Activated CD8-positive, alpha-beta T cell treated with anti-CD3 and anti-CD28 coated beads, Interleukin-2, amount 10 ng/mL, durations not matched to agents 7 days and 5 days (primary cell): ENCODE data around the gene ERCC3. TPM values are rescaled to one million over a fixed set of nuclear protein-coding genes. Genes with fewer than 3 reads are reported as not detected.

ENCODE experiments used
- ATAC-seq: fragments of 150-1000 bp; cut with Tn5 transposase; one replicate; pipeline ENCODE4 v1.10.0; 2021; ENCODE audit warnings: moderate library complexity
- CTCF ChIA-PET: fragments of 350-600 bp; sonication (Branson Sonifier 250); formaldehyde crosslinking; loops from one replicate; lab custom pipeline; 2021; ENCODE audit warnings: antibody characterized with exemption; lab: Charles Lee
- POLR2A ChIA-PET: fragments of 350-600 bp; sonication (Branson Sonifier 250); formaldehyde crosslinking; loops from one replicate; lab custom pipeline; 2021; ENCODE audit warnings: antibody characterized with exemption; lab: Charles Lee
- DNase-seq: peaks from one replicate; pipeline ENCODE4 v3.0.0-alpha.2; 2020
- H3K27ac Mint-ChIP-seq: one replicate; pipeline ENCODE4 v1.8.0; 2021; ENCODE audit warnings: mild to moderate bottlenecking, mixed read lengths
- H3K27me3 Mint-ChIP-seq: one replicate; pipeline ENCODE4 v1.8.0; 2021; ENCODE audit warnings: low read depth, mixed read lengths
- H3K36me3 Mint-ChIP-seq: one replicate; pipeline ENCODE4 v1.8.0; 2021; ENCODE audit warnings: low read depth, mixed read lengths
- H3K4me1 Mint-ChIP-seq: one replicate; pipeline ENCODE4 v1.8.0; 2021; ENCODE audit warnings: low read depth, mixed read lengths
- H3K4me3 Mint-ChIP-seq: one replicate; pipeline ENCODE4 v1.8.0; 2021; ENCODE audit warnings: mild to moderate bottlenecking, mixed read lengths
- H3K9me3 Mint-ChIP-seq: one replicate; pipeline ENCODE4 v1.8.0; 2022; ENCODE audit warnings: mixed read lengths; ENCODE audit not compliant: insufficient read depth
- total RNA-seq, 2 experiments: library from RNA; stranded (reverse); gene quantifications; one replicate each; pipeline ENCODE4 v1.2.3, GENCODE V29; 2021

Gene ERCC3
- total RNA-seq, 2 experiments from 2014 or later = 59.4 to 61.7 TPM

GRCh38 chr2:127313406-127313805 lies 19.5 kb upstream of the ERCC3 start:
- ChIA-PET CTCF (no interaction called here), POLR2A (no interaction called here)
- Mint-ChIP-seq H3K4me1 (no peaks in the 10 kb centered on the region), H3K4me3 (no peak overlapping the region), H3K9me3 (no peaks in the 10 kb centered on the region), H3K36me3 (peaks cover 39% of the 10 kb centered on the region), H3K27ac (no peak overlapping the region), H3K27me3 (no peaks in the 10 kb centered on the region)
- ATAC-seq = no peak
- no peak for DNase-seq

DNA sequence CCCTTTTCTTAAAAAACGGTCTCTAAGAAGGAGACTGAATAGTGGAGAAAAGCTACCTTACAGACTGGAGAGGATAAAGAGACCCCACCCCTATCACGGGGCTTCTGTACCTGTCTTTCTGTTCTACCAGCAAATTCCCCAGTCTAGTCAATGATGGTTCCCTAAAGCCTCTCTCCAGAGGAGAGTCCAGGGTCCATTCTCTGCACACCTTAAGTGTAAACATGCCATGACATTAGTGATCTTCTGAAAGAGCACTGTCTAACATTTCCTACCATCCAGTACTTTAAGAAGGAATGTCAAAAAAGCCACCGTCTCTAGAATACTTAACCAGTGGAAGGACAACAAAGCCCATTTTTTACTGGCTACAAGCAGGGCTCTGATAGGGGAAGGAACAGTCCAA lies 17.0 kb upstream of the ERCC3 start:
- DNase-seq = no peak
- no peaks in the 10 kb centered on the region for H3K9me3 Mint-ChIP-seq
- no peak overlapping the region for H3K27ac Mint-ChIP-seq
- H3K4me3 Mint-ChIP-seq = no peak overlapping the region
- POLR2A ChIA-PET = no interaction called here
- CTCF ChIA-PET = interaction anchor here (1.2 kb wide), 1 partner anchor 45 kb away, joined by 3 read pairs; no protein-coding TSS in a partner anchor
- ATAC-seq = no peak
- no peaks in the 10 kb centered on the region for H3K27me3 Mint-ChIP-seq
- H3K36me3 Mint-ChIP-seq = peaks cover 42% of the 10 kb centered on the region
- no peaks in the 10 kb centered on the region for H3K4me1 Mint-ChIP-seq

DNA sequence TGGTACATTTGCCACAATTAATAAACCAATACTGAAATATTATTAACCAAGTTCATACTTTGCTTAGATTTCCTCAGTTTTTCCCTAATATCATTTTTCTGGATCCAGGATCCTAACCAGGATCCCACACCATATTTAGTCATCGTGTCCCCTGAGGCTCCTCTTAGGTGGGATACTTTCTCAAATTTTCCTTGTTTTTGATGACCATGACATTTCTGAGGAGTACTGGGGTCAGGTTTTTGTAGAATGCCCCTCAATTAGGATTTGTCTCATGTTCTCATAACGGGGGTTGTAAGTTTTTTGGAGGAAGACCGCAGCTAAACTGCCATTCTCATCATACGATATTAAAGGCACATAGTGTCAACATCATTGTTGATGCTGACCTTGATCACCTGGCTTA lies 15.5 kb upstream of the ERCC3 start:
- H3K4me3 Mint-ChIP-seq = no peak overlapping the region
- H3K9me3 Mint-ChIP-seq = no peaks in the 10 kb centered on the region
- no peaks in the 10 kb centered on the region for H3K4me1 Mint-ChIP-seq
- peaks cover 38% of the 10 kb centered on the region for H3K36me3 Mint-ChIP-seq
- ChIA-PET CTCF (interaction anchor here (0.9 kb wide), 1 partner anchor 15 kb away, joined by 3 read pairs; no protein-coding TSS in a partner anchor), POLR2A (no interaction called here)
- no peaks in the 10 kb centered on the region for H3K27me3 Mint-ChIP-seq
- ATAC-seq (no peak), DNase-seq (no peak)
- H3K27ac Mint-ChIP-seq = no peak overlapping the region

- peaks cover 34% of the 10 kb centered on the region for H3K36me3 Mint-ChIP-seq
- POLR2A ChIA-PET = no interaction called here
- H3K27me3 Mint-ChIP-seq = no peaks in the 10 kb centered on the region
- no peaks in the 10 kb centered on the region for H3K4me1 Mint-ChIP-seq
- CTCF ChIA-PET = interaction anchor here (0.9 to 1.9 kb wide), 3 partner anchors 15 to 171 kb away, joined by 3 to 9 read pairs (median 6); no protein-coding TSS in a partner anchor
- H3K9me3 Mint-ChIP-seq = no peaks in the 10 kb centered on the region
- H3K27ac Mint-ChIP-seq = no peak overlapping the region
- H3K4me3 Mint-ChIP-seq = no peak overlapping the region
- ATAC-seq (no peak), DNase-seq (no peak)
These were observed 14.7 kb upstream of the ERCC3 start for GRCh38 chr2:127308586-127309138.

- Mint-ChIP-seq H3K36me3 (peaks cover 26% of the 10 kb centered on the region), H3K27ac (no peak overlapping the region), H3K27me3 (no peaks in the 10 kb centered on the region), H3K9me3 (no peaks in the 10 kb centered on the region), H3K4me1 (no peaks in the 10 kb centered on the region), H3K4me3 (no peak overlapping the region)
- DNase-seq (no peak), ATAC-seq (no peak)
- CTCF ChIA-PET = interaction anchor here (0.6 to 1.4 kb wide), 2 partner anchors 109 to 166 kb away, joined by 3 to 5 read pairs; no protein-coding TSS in a partner anchor
- POLR2A ChIA-PET = interaction anchor here (0.6 kb wide), 1 partner anchor 12 kb away, joined by 3 read pairs; the partner anchor contains the start of gene ERCC3
These were observed 12.1 kb upstream of the ERCC3 start for GRCh38 chr2:127305990-127306585.

DNA sequence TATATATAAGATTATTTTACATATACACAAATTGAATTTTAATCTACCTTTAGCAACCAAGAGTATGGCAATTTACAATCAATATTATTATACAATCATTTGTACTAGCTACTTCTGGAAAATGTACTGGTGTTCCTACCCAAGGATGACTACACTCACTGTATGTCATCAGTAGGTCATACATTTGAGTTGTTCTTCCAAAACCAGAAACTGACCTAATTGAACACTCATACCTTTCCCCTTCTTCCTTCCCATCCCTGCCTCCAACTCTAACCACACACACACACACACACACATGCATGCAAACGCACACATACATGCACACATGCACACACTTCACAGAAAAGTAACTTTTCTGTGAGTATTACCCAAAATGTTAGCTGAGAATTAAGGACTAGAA lies 8.2 kb upstream of the ERCC3 start:
- H3K27ac Mint-ChIP-seq = no peak overlapping the region
- H3K4me1 Mint-ChIP-seq = no peaks in the 10 kb centered on the region
- POLR2A ChIA-PET = no interaction called here
- no peaks in the 10 kb centered on the region for H3K27me3 Mint-ChIP-seq
- ATAC-seq (no peak), DNase-seq (no peak)
- CTCF ChIA-PET = interaction anchor here (0.8 kb wide), 1 partner anchor 9 kb away, joined by 3 read pairs; the partner anchor contains the start of gene ERCC3
- no peaks in the 10 kb centered on the region for H3K9me3 Mint-ChIP-seq
- peaks cover 17% of the 10 kb centered on the region for H3K36me3 Mint-ChIP-seq
- no peak overlapping the region for H3K4me3 Mint-ChIP-seq

DNA sequence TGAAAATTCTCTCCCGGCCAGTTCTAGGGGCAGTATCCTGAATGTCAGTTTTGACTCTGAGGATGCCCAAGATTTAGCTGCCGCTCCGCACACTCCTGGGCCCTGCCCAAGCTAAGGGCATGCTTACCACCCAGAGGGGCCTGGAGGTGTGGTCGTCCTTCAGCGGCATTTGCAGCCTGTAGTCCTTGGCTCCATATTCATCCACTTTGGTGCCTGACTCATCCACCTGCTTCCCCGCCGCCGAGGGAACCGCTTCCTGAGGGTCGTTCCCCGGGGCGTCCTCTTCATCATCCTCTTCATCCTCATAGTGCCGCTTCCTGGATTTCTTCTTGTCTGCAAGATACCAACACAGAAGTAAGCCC lies 577 bp downstream of the ERCC3 start:
- ATAC-seq (peak; percentile 5), DNase-seq (no peak)
- Mint-ChIP-seq H3K4me1 (peaks cover 28% of the 10 kb centered on the region), H3K27me3 (no peaks in the 10 kb centered on the region), H3K36me3 (peaks cover 50% of the 10 kb centered on the region), H3K27ac (peak overlapping the region; percentile 98), H3K4me3 (peak overlapping the region; percentile 99), H3K9me3 (no peaks in the 10 kb centered on the region)
- ChIA-PET POLR2A (interaction anchor here (0.7 to 2.1 kb wide), 14 partner anchors 11 to 345 kb away, joined by 3 to 14 read pairs (median 4); partner anchors contain the start of gene MAP3K2), CTCF (interaction anchor here (1.0 to 2.6 kb wide), 4 partner anchors 9 to 186 kb away, joined by 3 to 15 read pairs (median 4); no protein-coding TSS in a partner anchor)

DNA sequence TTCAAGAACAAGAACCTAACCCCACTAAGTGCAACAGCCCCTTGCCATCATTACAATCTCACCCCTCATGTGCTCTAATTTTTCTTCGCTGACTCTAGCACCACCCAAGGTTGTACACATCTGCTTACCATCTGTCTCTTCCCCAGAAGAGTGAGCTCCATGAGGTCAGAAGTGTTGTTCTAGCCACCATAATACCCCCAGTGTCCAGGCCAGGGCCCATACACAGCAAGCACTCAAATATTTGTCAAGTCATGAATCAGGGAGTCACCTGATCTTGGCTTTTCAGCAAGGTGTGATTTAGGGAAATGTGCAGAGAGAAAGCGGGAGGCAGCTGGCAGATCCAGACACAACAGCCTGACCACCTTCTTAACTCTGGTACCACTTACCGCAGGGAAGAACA lies 5.7 kb downstream of the ERCC3 start:
- Mint-ChIP-seq H3K9me3 (no peaks in the 10 kb centered on the region), H3K4me3 (no peak overlapping the region), H3K4me1 (peaks cover 20% of the 10 kb centered on the region), H3K27me3 (no peaks in the 10 kb centered on the region), H3K27ac (no peak overlapping the region), H3K36me3 (peaks cover 84% of the 10 kb centered on the region)
- ATAC-seq (no peak), DNase-seq (no peak)
- CTCF ChIA-PET = interaction anchor here (2.0 kb wide), 1 partner anchor 191 kb away, joined by 5 read pairs; no protein-coding TSS in a partner anchor
- POLR2A ChIA-PET = no interaction called here

DNA sequence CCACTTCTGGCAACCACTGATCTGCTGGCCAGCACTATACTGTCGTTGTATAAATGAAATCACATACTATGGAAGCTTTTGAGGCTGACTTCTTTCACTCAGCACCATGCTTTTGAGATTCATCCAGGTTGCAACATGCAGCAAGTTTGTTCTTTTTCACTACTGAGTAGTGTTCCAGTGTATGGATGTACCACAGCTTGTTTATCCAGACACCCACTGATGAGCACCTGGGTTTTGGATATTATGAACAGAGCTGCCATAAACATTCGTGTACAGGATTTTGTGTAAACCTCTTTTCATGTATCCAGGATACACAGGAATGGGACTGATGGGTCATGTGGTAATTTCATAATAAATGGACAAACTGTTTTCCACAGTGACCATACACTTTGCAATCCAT lies 10.7 kb downstream of the ERCC3 start:
- CTCF ChIA-PET = no interaction called here
- peaks cover 81% of the 10 kb centered on the region for H3K36me3 Mint-ChIP-seq
- peaks cover 14% of the 10 kb centered on the region for H3K4me1 Mint-ChIP-seq
- H3K9me3 Mint-ChIP-seq = no peaks in the 10 kb centered on the region
- H3K27ac Mint-ChIP-seq = no peak overlapping the region
- POLR2A ChIA-PET = interaction anchor here (4.2 kb wide), 1 partner anchor 10 kb away, joined by 13 read pairs; the partner anchor contains the start of gene ERCC3
- no peaks in the 10 kb centered on the region for H3K27me3 Mint-ChIP-seq
- DNase-seq = no peak
- ATAC-seq = no peak
- H3K4me3 Mint-ChIP-seq = no peak overlapping the region

GRCh38 chr2:127280693-127281092 lies 13.3 kb downstream of the ERCC3 start:
- Mint-ChIP-seq H3K27ac (no peak overlapping the region), H3K4me3 (no peak overlapping the region), H3K9me3 (no peaks in the 10 kb centered on the region), H3K4me1 (peaks cover 14% of the 10 kb centered on the region), H3K27me3 (no peaks in the 10 kb centered on the region), H3K36me3 (peaks cover 79% of the 10 kb centered on the region)
- ChIA-PET CTCF (no interaction called here), POLR2A (interaction anchor here (0.9 to 4.2 kb wide), 2 partner anchors 9 to 13 kb away, joined by 3 to 13 read pairs; partner anchors contain the start of gene ERCC3)
- ATAC-seq (no peak), DNase-seq (no peak)

DNA sequence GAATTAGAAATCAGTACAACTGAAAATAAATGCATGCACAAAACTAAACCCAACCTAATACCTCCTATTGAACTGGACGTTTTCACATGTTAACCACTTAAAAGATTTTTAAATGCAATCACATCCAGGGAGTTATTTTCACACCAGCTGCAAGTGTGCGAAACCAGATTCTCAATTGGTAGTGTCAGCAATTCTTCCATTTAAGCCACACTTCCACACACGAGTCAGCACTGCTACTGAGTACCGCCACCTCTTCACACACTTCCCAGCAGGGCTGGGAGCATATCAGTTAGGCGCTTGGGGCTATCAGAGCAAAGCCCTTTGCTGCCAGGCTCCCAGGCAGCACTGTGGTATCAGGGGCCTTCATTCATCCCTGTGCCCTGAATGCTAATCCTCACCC lies 14.2 kb downstream of the ERCC3 start:
- POLR2A ChIA-PET = interaction anchor here (0.9 kb wide), 1 partner anchor 10 kb away, joined by 3 read pairs; no protein-coding TSS in a partner anchor

GRCh38 chr2:127278959-127279358 lies 15.0 kb downstream of the ERCC3 start:
- Mint-ChIP-seq H3K4me3 (no peak overlapping the region), H3K27me3 (no peaks in the 10 kb centered on the region), H3K4me1 (peaks cover 15% of the 10 kb centered on the region), H3K36me3 (peaks cover 74% of the 10 kb centered on the region), H3K9me3 (no peaks in the 10 kb centered on the region), H3K27ac (no peak overlapping the region)
- ChIA-PET CTCF (interaction anchor here (1.0 kb wide), 1 partner anchor 13 kb away, joined by 3 read pairs; no protein-coding TSS in a partner anchor), POLR2A (interaction anchor here (1.0 kb wide), 1 partner anchor 15 kb away, joined by 8 read pairs; the partner anchor contains the start of gene ERCC3)
- DNase-seq = no peak
- ATAC-seq = no peak

More for the DNA sequence above, 14.2 kb downstream of the ERCC3 start:
- H3K36me3 Mint-ChIP-seq = peaks cover 79% of the 10 kb centered on the region
- DNase-seq = no peak
- CTCF ChIA-PET = no interaction called here
- peaks cover 16% of the 10 kb centered on the region for H3K4me1 Mint-ChIP-seq
- H3K27me3 Mint-ChIP-seq = no peaks in the 10 kb centered on the region
- H3K9me3 Mint-ChIP-seq = no peaks in the 10 kb centered on the region
- no peak overlapping the region for H3K27ac Mint-ChIP-seq
- no peak overlapping the region for H3K4me3 Mint-ChIP-seq
- ATAC-seq = no peak
